ENCODE results near the gene ZFHX2.

ZFHX2 gene

GRCh38 chr14:23559926-23560520 is 8.5 kb upstream of the ZFHX2 start:
- DNase-seq (ENCODE audit: low read depth): no peak

- DNase-seq (ENCODE audit: low read depth): no peak
These were observed 7.7 kb upstream of the ZFHX2 start for GRCh38 chr14:23559010-23559925.

GRCh38 chr14:23558346-23559009 is 6.9 kb upstream of the ZFHX2 start:
- no peak for DNase-seq (ENCODE audit: low read depth)

GRCh38 chr14:23557946-23558345 is 6.4 kb upstream of the ZFHX2 start:
- DNase-seq (ENCODE audit: low read depth): no peak

GRCh38 chr14:23557521-23557920 is 6.0 kb upstream of the ZFHX2 start:
- no peak for DNase-seq (ENCODE audit: low read depth)

GRCh38 chr14:23556700-23557440 is 5.3 kb upstream of the ZFHX2 start:
- no peak for DNase-seq (ENCODE audit: low read depth)

GRCh38 chr14:23555882-23556699 is 4.5 kb upstream of the ZFHX2 start, which contains the start of gene THTPA:
TSS of gene THTPA (plus strand) at chr14:23556271. CDS start at chr14:23556758, 487 bp downstream.
- DNase-seq (ENCODE audit: low read depth): peak; percentile 86

GRCh38 chr14:23555533-23555881 is 3.9 kb upstream of the ZFHX2 start:
- no peak for DNase-seq (ENCODE audit: low read depth)

GRCh38 chr14:23550812-23551265 is 726 bp downstream of the ZFHX2 start:
- no peak for DNase-seq (ENCODE audit: low read depth)

- DNase-seq (ENCODE audit: low read depth): no peak
These were observed 1.3 kb downstream of the ZFHX2 start for GRCh38 chr14:23550131-23550811.

GRCh38 chr14:23548351-23549318 is 2.9 kb downstream of the ZFHX2 start:
- DNase-seq (ENCODE audit: low read depth): no peak

GRCh38 chr14:23547924-23548323 is 3.6 kb downstream of the ZFHX2 start:
- DNase-seq (ENCODE audit: low read depth): no peak

GRCh38 chr14:23546450-23547035 is 5.0 kb downstream of the ZFHX2 start:
- no peak for DNase-seq (ENCODE audit: low read depth)

- no peak for DNase-seq (ENCODE audit: low read depth)
These were observed 5.7 kb downstream of the ZFHX2 start for GRCh38 chr14:23545740-23546365.

- no peak for DNase-seq (ENCODE audit: low read depth)
These were observed 6.8 kb downstream of the ZFHX2 start for GRCh38 chr14:23544511-23545447.

GRCh38 chr14:23543403-23543802 is 8.2 kb downstream of the ZFHX2 start:
- no peak for DNase-seq (ENCODE audit: low read depth)

- DNase-seq (ENCODE audit: low read depth): no peak
These were observed 9.3 kb downstream of the ZFHX2 start for GRCh38 chr14:23542261-23542660.

GRCh38 chr14:23540141-23540469 is 11.5 kb downstream of the ZFHX2 start:
- DNase-seq (ENCODE audit: low read depth): no peak

Data from stromal cell of bone marrow (primary cell).